Bronchus fibroblast of lung (primary cell): ENCODE measurements around the gene LRRC8C. TPM values are rescaled to one million over a fixed set of nuclear protein-coding genes. Genes with fewer than 3 reads are reported as not detected.

ENCODE experiments used
- total RNA-seq: library from RNA; depleted of rRNA; stranded (reverse); fragments of >200 nt; gene quantifications from 2 replicates; pipeline ENCODE4 v1.2.3, GENCODE V29; 2015

The LRRC8C gene
- 8.2 and 10.4 TPM in 2 replicates for total RNA-seq

DNA sequence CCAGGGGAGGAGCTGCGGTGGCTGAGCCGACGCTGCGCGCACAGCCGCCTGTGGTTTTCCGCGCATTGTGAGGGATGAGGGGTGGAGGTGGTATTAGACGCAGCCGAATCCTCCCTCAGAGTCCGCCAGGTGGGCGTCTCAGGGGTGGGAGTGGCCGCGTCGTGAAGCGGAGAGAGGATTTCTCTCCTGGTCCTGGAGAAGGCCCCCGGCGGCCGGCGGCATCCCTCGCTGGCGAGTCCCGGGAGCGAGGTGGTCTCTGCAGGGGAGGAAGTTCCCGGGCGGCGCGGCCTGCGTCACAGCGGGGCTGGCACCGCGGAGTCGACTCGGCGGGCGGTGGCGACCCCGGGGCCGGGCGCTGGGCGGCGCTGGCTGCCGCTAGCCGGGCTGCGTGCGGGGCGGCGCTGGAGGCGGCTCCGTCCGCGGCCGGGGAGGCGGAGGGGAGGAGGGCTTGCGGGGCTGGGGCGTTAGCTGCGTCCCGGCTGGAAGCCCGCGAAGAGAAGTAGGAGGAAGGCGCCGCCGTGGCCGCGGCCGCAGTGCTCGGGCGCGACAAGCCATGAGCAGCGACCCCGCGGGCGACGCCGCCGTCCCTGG lies at the start of gene LRRC8C:
LRRC8C (plus strand) TSS at position 464 of the 591 bp plus-strand sequence. CDS start 53,354 bp downstream, outside the sequence.

Other genes with a start within 250 kb of the LRRC8C start
- gene LRRC8B, start 108.3 kb upstream of the LRRC8C start, total RNA-seq, result 4.6 and 5.4 TPM in 2 replicates
- 27.1 and 27.2 TPM in 2 replicates for gene LRRC8D, start 187.9 kb downstream of the LRRC8C start, total RNA-seq